ENCODE data around the gene TTC17. TPM values are rescaled to one million over a fixed set of nuclear protein-coding genes. Genes with fewer than 3 reads are reported as not detected.

Gene TTC17, protein sequence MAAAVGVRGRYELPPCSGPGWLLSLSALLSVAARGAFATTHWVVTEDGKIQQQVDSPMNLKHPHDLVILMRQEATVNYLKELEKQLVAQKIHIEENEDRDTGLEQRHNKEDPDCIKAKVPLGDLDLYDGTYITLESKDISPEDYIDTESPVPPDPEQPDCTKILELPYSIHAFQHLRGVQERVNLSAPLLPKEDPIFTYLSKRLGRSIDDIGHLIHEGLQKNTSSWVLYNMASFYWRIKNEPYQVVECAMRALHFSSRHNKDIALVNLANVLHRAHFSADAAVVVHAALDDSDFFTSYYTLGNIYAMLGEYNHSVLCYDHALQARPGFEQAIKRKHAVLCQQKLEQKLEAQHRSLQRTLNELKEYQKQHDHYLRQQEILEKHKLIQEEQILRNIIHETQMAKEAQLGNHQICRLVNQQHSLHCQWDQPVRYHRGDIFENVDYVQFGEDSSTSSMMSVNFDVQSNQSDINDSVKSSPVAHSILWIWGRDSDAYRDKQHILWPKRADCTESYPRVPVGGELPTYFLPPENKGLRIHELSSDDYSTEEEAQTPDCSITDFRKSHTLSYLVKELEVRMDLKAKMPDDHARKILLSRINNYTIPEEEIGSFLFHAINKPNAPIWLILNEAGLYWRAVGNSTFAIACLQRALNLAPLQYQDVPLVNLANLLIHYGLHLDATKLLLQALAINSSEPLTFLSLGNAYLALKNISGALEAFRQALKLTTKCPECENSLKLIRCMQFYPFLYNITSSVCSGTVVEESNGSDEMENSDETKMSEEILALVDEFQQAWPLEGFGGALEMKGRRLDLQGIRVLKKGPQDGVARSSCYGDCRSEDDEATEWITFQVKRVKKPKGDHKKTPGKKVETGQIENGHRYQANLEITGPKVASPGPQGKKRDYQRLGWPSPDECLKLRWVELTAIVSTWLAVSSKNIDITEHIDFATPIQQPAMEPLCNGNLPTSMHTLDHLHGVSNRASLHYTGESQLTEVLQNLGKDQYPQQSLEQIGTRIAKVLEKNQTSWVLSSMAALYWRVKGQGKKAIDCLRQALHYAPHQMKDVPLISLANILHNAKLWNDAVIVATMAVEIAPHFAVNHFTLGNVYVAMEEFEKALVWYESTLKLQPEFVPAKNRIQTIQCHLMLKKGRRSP
- total RNA-seq: 102 TPM
- 10 to 100 TPM; 46.5 to 59.1 (median 53.0) TPM for polyA plus RNA-seq

DNA sequence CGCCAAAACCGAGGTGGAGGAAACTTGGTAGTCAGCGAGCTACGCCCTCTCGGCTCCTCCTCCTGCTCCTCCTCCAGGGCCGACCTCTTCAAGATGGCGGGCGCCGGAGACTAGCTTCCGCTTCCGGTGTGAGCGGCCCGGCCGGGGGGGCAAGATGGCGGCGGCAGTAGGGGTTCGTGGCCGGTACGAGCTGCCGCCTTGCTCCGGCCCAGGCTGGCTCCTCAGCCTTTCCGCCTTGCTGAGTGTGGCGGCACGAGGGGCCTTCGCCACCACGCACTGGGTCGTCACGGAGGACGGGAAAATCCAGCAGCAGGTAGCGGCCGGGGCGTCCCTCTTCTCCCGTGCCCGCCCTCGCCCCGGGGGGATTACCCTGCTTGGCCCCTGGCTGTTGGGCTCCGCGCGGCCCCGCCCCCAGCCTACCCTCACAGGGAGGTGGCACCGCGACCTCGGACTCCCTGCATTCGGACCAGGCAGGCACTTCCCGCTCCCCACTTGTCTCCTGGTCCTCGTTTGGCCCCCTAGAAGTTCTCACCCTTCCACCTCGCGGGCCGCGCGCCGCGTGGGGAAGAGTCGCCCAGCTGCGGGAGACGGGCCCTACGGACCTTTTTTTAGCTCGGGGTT lies at the start of gene TTC17:
Gene TTC17, plus strand, starts transcription at position 120 of the 621 bp plus-strand sequence. Its CDS starts 35 bp downstream, at position 155.
- Histone ChIP-seq H3K4me3 (ENCODE audit: low read depth, low read length) (peak within 1 kb of the TSS; percentile 96), H3K27ac (ENCODE audit: insufficient read depth, low read length, poor library complexity, severe bottlenecking) (peak within 1 kb of the TSS; percentile 92), H3K27me3 (ENCODE audit: control insufficient read depth, insufficient read depth, low read length) (no peaks in the 10 kb centered on the region), H3K4me1 (ENCODE audit: control insufficient read depth, insufficient read depth, low read length, poor library complexity, severe bottlenecking) (peaks cover 25% of the 10 kb centered on the region), H3K9me3 (ENCODE audit: control insufficient read depth in 2 of 2, low read length in 2 of 2) (no peaks in the 10 kb centered on the region), H3K36me3 (ENCODE audit: control insufficient read depth, insufficient read depth, low read length) (peaks cover 3% of the 10 kb centered on the region)
- DNase-seq (peak; percentile 91 to 96 (median 91)), ATAC-seq (ENCODE audit: low read depth in 2 of 2) (peak; percentile 97 to 98)
- Mint-ChIP-seq H3K27me3 (peaks cover 4% of the 10 kb centered on the region), H3K9me3 (peaks cover 0 to 2% (median 0%) of the 10 kb centered on the region in 7 donors), H3K36me3 (peaks cover 6% of the 10 kb centered on the region), H3K4me3 (peak within 1 kb of the TSS; percentile 94 to 99 (median 99)), H3K27ac (peak within 1 kb of the TSS; percentile 94 to 97 (median 95)), H3K4me1 (peaks cover 21 to 53% (median 35%) of the 10 kb centered on the region in 4 donors)

DNA sequence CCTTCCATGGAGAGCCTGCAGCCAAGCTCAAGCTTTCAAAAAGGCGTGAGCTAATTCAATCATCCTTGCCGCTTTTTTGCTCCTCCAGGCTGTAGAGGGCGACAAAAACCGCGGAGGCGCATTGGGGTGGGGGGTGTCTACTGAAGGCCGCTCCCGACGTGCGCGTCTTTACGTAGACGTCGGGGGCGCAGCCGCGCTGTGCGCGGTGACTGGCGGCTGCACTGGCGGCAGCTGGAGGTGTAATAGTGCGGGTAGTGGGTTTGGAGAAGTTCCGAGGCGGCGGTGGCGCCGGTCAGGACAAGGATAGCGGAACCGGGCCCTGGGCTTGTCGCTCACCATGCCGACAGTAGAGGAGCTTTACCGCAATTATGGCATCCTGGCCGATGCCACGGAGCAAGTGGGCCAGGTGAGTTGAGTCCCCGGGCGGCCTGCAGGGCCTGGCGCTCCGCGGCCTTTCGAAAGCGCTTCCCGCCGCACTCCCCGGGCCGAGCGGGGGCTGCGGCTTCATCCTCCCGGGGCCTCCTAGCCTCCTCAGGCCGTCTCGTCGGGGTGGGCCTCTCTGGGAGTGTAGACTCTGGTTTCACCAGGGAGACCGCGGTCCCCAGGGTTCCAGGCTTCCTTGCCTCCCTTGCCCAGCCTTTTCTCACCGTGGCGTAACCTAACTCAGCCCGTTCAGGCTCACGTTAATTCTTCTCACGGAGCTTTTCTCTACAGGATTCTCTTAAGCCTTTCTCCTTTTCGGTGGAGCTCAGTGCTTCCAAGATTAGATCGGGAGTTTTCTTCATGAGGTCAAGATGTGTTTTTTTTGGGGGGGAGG lies 46.7 kb upstream of the TTC17 start, which contains the start of gene API5:
Gene API5, plus strand, starts transcription at position 206 of the 817 bp plus-strand sequence. Its CDS starts 132 bp downstream, at position 338.
- Mint-ChIP-seq H3K4me3 (peak within 1 kb of the TSS; percentile 88 to 98 (median 96)), H3K36me3 (peaks cover 4% of the 10 kb centered on the region), H3K27me3 (peaks cover 8% of the 10 kb centered on the region), H3K27ac (peak within 1 kb of the TSS; percentile 96 to 98 (median 97)), H3K4me1 (peaks cover 23 to 52% (median 40%) of the 10 kb centered on the region in 4 donors), H3K9me3 (no peaks in the 10 kb centered on the region)
- peak; percentile 99 for ATAC-seq (ENCODE audit: low read depth in 2 of 2)
- Histone ChIP-seq H3K36me3 (ENCODE audit: control insufficient read depth, insufficient read depth, low read length) (no peaks in the 10 kb centered on the region), H3K27me3 (ENCODE audit: control insufficient read depth, insufficient read depth, low read length) (no peaks in the 10 kb centered on the region), H3K4me3 (ENCODE audit: low read depth, low read length) (peak within 1 kb of the TSS; percentile 94), H3K4me1 (ENCODE audit: control insufficient read depth, insufficient read depth, low read length, poor library complexity, severe bottlenecking) (peaks cover 40% of the 10 kb centered on the region), H3K9me3 (ENCODE audit: control insufficient read depth in 2 of 2, low read length in 2 of 2) (no peaks in the 10 kb centered on the region), H3K27ac (ENCODE audit: insufficient read depth, low read length, poor library complexity, severe bottlenecking) (peak within 1 kb of the TSS; percentile 82)
- DNase-seq: peak; percentile 85 to 97 (median 91)

DNA sequence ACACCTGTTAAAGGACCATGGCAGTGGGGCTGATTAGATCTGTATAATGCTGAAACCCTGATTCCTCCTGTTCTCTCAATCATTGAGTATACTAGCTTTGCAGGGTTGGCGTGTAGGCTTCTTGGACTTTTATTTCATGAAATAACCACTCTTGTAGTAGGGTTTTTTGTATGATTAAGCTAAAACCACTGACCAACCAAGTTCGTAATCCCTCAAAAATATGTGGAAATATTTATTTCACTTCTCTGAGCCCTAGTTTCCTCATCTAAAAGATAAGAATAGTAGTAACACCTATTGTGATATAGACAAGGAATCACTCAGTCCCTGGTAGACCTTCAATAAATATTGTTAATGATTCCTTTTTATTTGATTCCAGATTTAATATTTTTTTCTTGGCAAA lies 42.8 kb upstream of the TTC17 start:
- H3K27me3 ChIP-seq (ENCODE audit: control insufficient read depth, insufficient read depth, low read length): no peaks in the 10 kb centered on the region
- ATAC-seq (ENCODE audit: low read depth in 2 of 2) (no peak), DNase-seq (no peak)
- no peaks in the 10 kb centered on the region for H3K9me3 Mint-ChIP-seq
- peaks cover 11% of the 10 kb centered on the region for H3K36me3 Mint-ChIP-seq
- H3K27ac Mint-ChIP-seq: no peak overlapping the region
- H3K4me3 ChIP-seq (ENCODE audit: low read depth, low read length): no peak overlapping the region
- peaks cover 8% of the 10 kb centered on the region for H3K27me3 Mint-ChIP-seq
- peak overlapping the region in 1 of 4 donors; percentile 88 for H3K4me3 Mint-ChIP-seq
- H3K27ac ChIP-seq (ENCODE audit: insufficient read depth, low read length, poor library complexity, severe bottlenecking): peak overlapping the region; percentile 29
- peaks cover 40% of the 10 kb centered on the region for H3K4me1 ChIP-seq (ENCODE audit: control insufficient read depth, insufficient read depth, low read length, poor library complexity, severe bottlenecking)
- no peaks in the 10 kb centered on the region for H3K9me3 ChIP-seq (ENCODE audit: control insufficient read depth in 2 of 2, low read length in 2 of 2)
- H3K4me1 Mint-ChIP-seq: peaks cover 19 to 66% (median 50%) of the 10 kb centered on the region in 4 donors
- H3K36me3 ChIP-seq (ENCODE audit: control insufficient read depth, insufficient read depth, low read length): peaks cover 29% of the 10 kb centered on the region

DNA sequence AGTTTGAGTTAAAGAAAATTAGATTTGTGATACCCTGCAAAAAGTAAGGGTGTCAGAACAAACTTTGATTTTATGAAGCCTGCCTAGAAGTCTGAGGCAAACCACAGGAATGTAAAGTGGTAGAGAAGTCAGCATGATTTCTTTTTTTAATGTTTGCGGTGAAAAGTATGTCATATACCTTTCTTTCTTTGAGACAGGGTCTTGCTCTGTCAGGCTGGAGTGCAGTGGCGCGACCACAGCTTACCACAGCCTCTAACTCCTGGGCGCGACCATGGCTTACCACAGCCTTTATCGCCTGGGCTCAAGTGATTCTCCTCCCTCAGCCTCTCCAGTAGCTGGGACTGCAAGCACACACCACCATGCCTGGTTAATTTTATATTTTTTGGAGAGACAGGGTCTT lies 42.3 kb upstream of the TTC17 start:
- no peak overlapping the region for H3K4me3 ChIP-seq (ENCODE audit: low read depth, low read length)
- ATAC-seq (ENCODE audit: low read depth in 2 of 2) (no peak), DNase-seq (peak in 1 of 3 donors; percentile 7)
- Mint-ChIP-seq H3K27ac (no peak overlapping the region), H3K4me3 (peak overlapping the region in 1 of 4 donors; percentile 15), H3K36me3 (peaks cover 14% of the 10 kb centered on the region), H3K4me1 (peaks cover 19 to 63% (median 48%) of the 10 kb centered on the region in 4 donors), H3K9me3 (no peaks in the 10 kb centered on the region), H3K27me3 (peaks cover 8% of the 10 kb centered on the region)
- peaks cover 37% of the 10 kb centered on the region for H3K4me1 ChIP-seq (ENCODE audit: control insufficient read depth, insufficient read depth, low read length, poor library complexity, severe bottlenecking)
- peaks cover 33% of the 10 kb centered on the region for H3K36me3 ChIP-seq (ENCODE audit: control insufficient read depth, insufficient read depth, low read length)
- H3K27ac ChIP-seq (ENCODE audit: insufficient read depth, low read length, poor library complexity, severe bottlenecking): no peak overlapping the region
- H3K27me3 ChIP-seq (ENCODE audit: control insufficient read depth, insufficient read depth, low read length): no peaks in the 10 kb centered on the region
- no peaks in the 10 kb centered on the region for H3K9me3 ChIP-seq (ENCODE audit: control insufficient read depth in 2 of 2, low read length in 2 of 2)

DNA sequence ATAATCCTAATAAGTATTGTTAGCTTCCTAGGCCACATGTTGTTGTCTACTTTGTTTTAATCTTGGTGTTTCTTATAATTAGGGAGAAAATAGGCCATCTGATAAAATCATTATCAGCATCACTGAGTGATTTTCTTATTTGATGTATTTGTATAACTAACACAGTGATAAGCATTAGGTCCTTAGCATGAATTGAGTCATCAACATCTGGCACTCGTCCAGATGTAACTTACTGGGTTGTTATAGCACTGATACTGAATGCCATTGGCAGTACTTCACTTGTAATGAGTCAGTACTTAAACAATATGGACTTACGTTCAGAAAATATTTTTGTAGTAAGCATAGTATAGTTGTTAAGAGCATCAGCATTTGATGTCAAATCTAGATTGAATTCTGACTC lies 30.7 kb upstream of the TTC17 start:
- H3K4me3 Mint-ChIP-seq: no peak overlapping the region
- no peak overlapping the region for H3K4me3 ChIP-seq (ENCODE audit: low read depth, low read length)
- peaks cover 97% of the 10 kb centered on the region for H3K36me3 ChIP-seq (ENCODE audit: control insufficient read depth, insufficient read depth, low read length)
- H3K4me1 ChIP-seq (ENCODE audit: control insufficient read depth, insufficient read depth, low read length, poor library complexity, severe bottlenecking): no peaks in the 10 kb centered on the region
- peaks cover 62% of the 10 kb centered on the region for H3K36me3 Mint-ChIP-seq
- no peaks in the 10 kb centered on the region for H3K27me3 ChIP-seq (ENCODE audit: control insufficient read depth, insufficient read depth, low read length)
- no peak overlapping the region for H3K27ac ChIP-seq (ENCODE audit: insufficient read depth, low read length, poor library complexity, severe bottlenecking)
- ATAC-seq (ENCODE audit: low read depth in 2 of 2) (no peak), DNase-seq (no peak)
- H3K4me1 Mint-ChIP-seq: no peaks in the 10 kb centered on the region
- no peaks in the 10 kb centered on the region for H3K27me3 Mint-ChIP-seq
- no peaks in the 10 kb centered on the region for H3K9me3 Mint-ChIP-seq
- no peaks in the 10 kb centered on the region for H3K9me3 ChIP-seq (ENCODE audit: control insufficient read depth in 2 of 2, low read length in 2 of 2)
- no peak overlapping the region for H3K27ac Mint-ChIP-seq

DNA sequence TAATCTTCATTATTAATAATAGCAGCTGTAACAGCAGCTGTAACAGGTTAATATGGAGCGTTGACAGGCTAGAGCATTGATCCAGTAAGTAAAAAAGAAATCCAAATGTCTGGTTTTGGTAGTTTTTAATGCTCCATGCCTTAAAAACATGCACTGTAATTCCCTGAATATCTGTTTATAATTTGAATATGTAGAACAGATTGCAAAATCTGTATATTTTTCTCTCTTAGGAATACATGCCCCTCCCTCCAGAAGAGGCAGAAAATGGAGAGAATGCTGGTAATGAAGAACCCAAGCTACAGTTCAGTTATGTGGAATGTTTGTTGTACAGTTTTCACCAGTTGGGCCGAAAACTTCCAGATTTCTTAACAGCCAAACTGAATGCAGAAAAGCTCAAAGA lies 30.2 kb upstream of the TTC17 start:
- Mint-ChIP-seq H3K4me3 (no peak overlapping the region), H3K27me3 (no peaks in the 10 kb centered on the region), H3K4me1 (no peaks in the 10 kb centered on the region), H3K9me3 (no peaks in the 10 kb centered on the region), H3K36me3 (peaks cover 60% of the 10 kb centered on the region), H3K27ac (no peak overlapping the region)
- Histone ChIP-seq H3K4me3 (ENCODE audit: low read depth, low read length) (no peak overlapping the region), H3K27ac (ENCODE audit: insufficient read depth, low read length, poor library complexity, severe bottlenecking) (no peak overlapping the region), H3K9me3 (ENCODE audit: control insufficient read depth in 2 of 2, low read length in 2 of 2) (no peaks in the 10 kb centered on the region), H3K4me1 (ENCODE audit: control insufficient read depth, insufficient read depth, low read length, poor library complexity, severe bottlenecking) (no peaks in the 10 kb centered on the region), H3K36me3 (ENCODE audit: control insufficient read depth, insufficient read depth, low read length) (peaks cover 97% of the 10 kb centered on the region), H3K27me3 (ENCODE audit: control insufficient read depth, insufficient read depth, low read length) (no peaks in the 10 kb centered on the region)
- ATAC-seq (ENCODE audit: low read depth in 2 of 2) (no peak), DNase-seq (no peak)
